Neural progenitor cell (in vitro differentiated cells): ENCODE measurements around the gene RBP5.

Experiments
- CTCF ChIP-seq: fragments of 200-600 bp; sonication (generic); IDR thresholded peaks from 2 replicates; pipeline ENCODE4 v1.5.1; 2017; ENCODE audit warnings: antibody characterized with exemption, mild to moderate bottlenecking
- EZH2 ChIP-seq: fragments of 200-600 bp; sonication (generic); IDR thresholded peaks from 2 replicates; pipeline ENCODE4 v1.6.1; 2017; ENCODE audit warnings: antibody characterized with exemption, mild to moderate bottlenecking, moderate library complexity
- EZH2phosphoT487 ChIP-seq: fragments of 200-600 bp; sonication (generic); IDR thresholded peaks from 2 replicates; pipeline ENCODE4 v1.6.1; 2017; ENCODE audit warnings: antibody characterized with exemption

DNA sequence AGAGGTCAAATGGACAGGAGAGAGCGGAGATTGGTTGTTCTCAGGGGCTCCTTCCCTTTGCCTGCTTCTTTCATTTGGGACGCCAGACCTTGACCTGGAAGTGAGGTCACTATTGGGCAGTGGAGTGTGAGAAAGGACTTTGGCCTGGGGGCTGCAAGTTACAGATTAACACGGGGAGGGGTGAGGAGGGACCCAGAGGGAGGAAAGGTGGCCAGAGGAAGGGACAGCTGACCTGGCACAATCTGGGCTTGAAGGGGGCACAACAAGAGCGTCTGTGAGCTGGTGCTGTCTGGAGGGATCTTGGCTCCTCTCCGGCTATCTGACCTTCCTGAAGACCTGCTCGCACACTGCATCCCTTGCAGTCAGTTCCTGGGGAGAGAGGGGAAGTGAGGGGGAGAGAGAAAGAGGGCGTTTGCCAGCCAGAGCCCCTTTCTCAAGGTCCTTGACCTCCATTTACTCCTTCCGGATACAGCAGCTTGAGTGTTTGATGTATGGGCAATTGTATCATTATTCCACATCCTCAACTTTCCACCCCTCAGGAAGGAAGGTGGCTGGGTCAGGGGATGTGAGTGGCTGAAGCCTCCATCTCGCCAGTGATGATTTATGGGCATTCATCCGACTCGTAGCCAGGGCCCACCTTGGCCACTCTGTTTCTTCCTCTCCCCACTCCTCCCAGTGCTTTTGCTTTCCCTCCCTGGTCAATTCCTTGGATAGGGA is 4.7 kb downstream of the RBP5 start:
- TF ChIP-seq EZH2phosphoT487 (no peak), CTCF (no peak), EZH2 (no peak)
